T-helper 1 cell treated with Interleukin-12 subunit alpha and Interleukin-12 subunit beta and Interleukin-4 antibody, amounts not matched to agents 30 ng/mL and 1 ng/mL, for 36 hours (primary cell): ENCODE measurements around the gene ZFP91. TPM values are rescaled to one million over a fixed set of nuclear protein-coding genes. Genes with fewer than 3 reads are reported as not detected.

Experiments used
- intact Hi-C: fragments of 100-400 bp; cut with micrococcal nuclease; formaldehyde crosslinking; loops from one replicate; pipeline ENCODE4 v1.15.1; 2024
- total RNA-seq: library from RNA; stranded (reverse); gene quantifications from 2 replicates; pipeline ENCODE4 v1.2.3, GENCODE V29; 2022

The ZFP91 gene
- total RNA-seq, result 54.1 and 55.7 TPM in 2 replicates

- intact Hi-C loops, result loop anchor here (1.0 to 10.0 kb wide), 20 partner anchors 10 to 1253 kb away; partner anchors contain the start of genes CLP1, FAM111A, MED19 and MRPL16
Measured at GRCh38 chr11:58578635-58579191, at the start of gene ZFP91. Gene ZFP91 (plus strand): TSS chr11:58579063. CDS start chr11:58579282, 219 bp downstream.

GRCh38 chr11:58530236-58530635 is 48.6 kb upstream of the ZFP91 start:
- intact Hi-C loops, result no loop called here

GRCh38 chr11:58531865-58532341 is 47.0 kb upstream of the ZFP91 start:
- intact Hi-C loops, result no loop called here

GRCh38 chr11:58546841-58547240 is 32.0 kb upstream of the ZFP91 start:
- intact Hi-C loops, result no loop called here

GRCh38 chr11:58549644-58550043 is 29.2 kb upstream of the ZFP91 start:
- intact Hi-C loops, result no loop called here

GRCh38 chr11:58560842-58561241 is 18.0 kb upstream of the ZFP91 start:
- intact Hi-C loops, result no loop called here

- intact Hi-C loops, result no loop called here
Measured at GRCh38 chr11:58561394-58562098, 17.3 kb upstream of the ZFP91 start.

GRCh38 chr11:58562375-58562800 is 16.5 kb upstream of the ZFP91 start:
- intact Hi-C loops, result no loop called here

GRCh38 chr11:58564231-58564630 is 14.6 kb upstream of the ZFP91 start:
- intact Hi-C loops, result no loop called here

- intact Hi-C loops, result loop anchor here (1.0 to 2.0 kb wide), 5 partner anchors 11 to 220 kb away; partner anchors contain the start of gene ZFP91
Measured at GRCh38 chr11:58567889-58568512, 10.9 kb upstream of the ZFP91 start.

- intact Hi-C loops, result loop anchor here (1.0 to 10.0 kb wide), 2 partner anchors 832 to 1182 kb away; partner anchors contain the start of genes SELENOH and STX3
Measured at GRCh38 chr11:58572906-58573305, 6.0 kb upstream of the ZFP91 start.

GRCh38 chr11:58573451-58574104 is 5.3 kb upstream of the ZFP91 start:
- intact Hi-C loops, result loop anchor here (1.0 to 10.0 kb wide), 4 partner anchors 47 to 1181 kb away; partner anchors contain the start of genes SELENOH and STX3

GRCh38 chr11:58574881-58575280 is 4.0 kb upstream of the ZFP91 start:
- intact Hi-C loops, result loop anchor here (2.0 to 10.0 kb wide), 6 partner anchors 46 to 1237 kb away; partner anchors contain the start of genes MRPL16, SLC43A3 and STX3

GRCh38 chr11:58575377-58576020 is 3.4 kb upstream of the ZFP91 start, which contains the start of gene LPXN:
Gene LPXN (minus strand): TSS chr11:58575856. CDS start chr11:58575772, 84 bp downstream.
- intact Hi-C loops, result loop anchor here (1.0 to 10.0 kb wide), 7 partner anchors 45 to 1237 kb away; partner anchors contain the start of genes MRPL16, SLC43A3 and STX3

- intact Hi-C loops, result loop anchor here (1.0 to 10.0 kb wide), 5 partner anchors 98 to 1235 kb away; partner anchors contain the start of genes MRPL16, SLC43A3 and STX3
Measured at GRCh38 chr11:58576887-58577471, 1.9 kb upstream of the ZFP91 start.

- intact Hi-C loops, result loop anchor here (1.0 to 10.0 kb wide), 19 partner anchors 52 to 1252 kb away; partner anchors contain the start of genes CLP1, FAM111A, MED19 and MRPL16
Measured at GRCh38 chr11:58577555-58578135, 1.2 kb upstream of the ZFP91 start.

- intact Hi-C loops, result loop anchor here (1.0 to 10.0 kb wide), 19 partner anchors 53 to 1253 kb away; partner anchors contain the start of genes CLP1, FAM111A, MED19 and MRPL16
Measured at GRCh38 chr11:58578136-58578634, 678 bp upstream of the ZFP91 start.

- intact Hi-C loops, result loop anchor here (1.0 to 10.0 kb wide), 8 partner anchors 11 to 1233 kb away; partner anchors contain the start of genes MRPL16, SLC43A3 and STX3
Measured at GRCh38 chr11:58579192-58580129, 598 bp downstream of the ZFP91 start.
